ENCODE results near the gene HNRNPLL.
A peak's percentile ranks its signal among the peaks of the same experiment; 100 is the strongest.
"Not testable (repeated sequence)": the region's sequence is repeated elsewhere in the genome, so short reads cannot be mapped to it uniquely, and the experiment has no call there.

Gene HNRNPLL

GRCh38 chr2:38620282-38620977, 17.7 kb upstream of the HNRNPLL start:
- Histone ChIP-seq H3K4me3 (no peak overlapping the region), H3K27ac (peak overlapping the region in 5 of 21 experiments; percentile 24 to 65 (median 40))

- Histone ChIP-seq H3K4me3 (no peak overlapping the region), H3K27ac (peak overlapping the region in 7 of 21 experiments; percentile 24 to 65 (median 45))
Observed at GRCh38 chr2:38619458-38620164, 16.9 kb upstream of the HNRNPLL start.

DNA sequence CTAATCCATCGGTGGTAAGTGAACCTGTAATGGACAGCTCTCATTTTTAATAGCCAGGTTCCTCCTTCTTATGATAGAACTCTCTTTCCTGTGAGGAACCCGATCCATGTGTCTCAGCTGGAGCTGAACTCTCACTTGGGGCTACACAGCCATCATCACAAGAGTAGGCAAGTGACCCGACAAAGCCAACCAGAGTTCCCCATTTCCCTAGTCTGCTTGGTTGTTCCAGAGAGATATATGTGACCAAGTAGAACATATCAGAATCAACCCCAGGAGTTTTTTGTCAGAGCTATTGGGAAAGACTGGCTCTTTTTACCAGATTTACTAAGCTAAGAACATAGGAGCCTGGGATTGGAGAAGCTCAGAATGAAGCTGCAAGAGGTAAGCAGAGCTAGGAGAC, 14.6 kb upstream of the HNRNPLL start:
- Histone ChIP-seq H3K4me3 (no peak overlapping the region), H3K27ac (no peak overlapping the region)

- Histone ChIP-seq H3K4me3 (no peak overlapping the region), H3K27ac (no peak overlapping the region)
Observed at GRCh38 chr2:38615237-38615636, 12.5 kb upstream of the HNRNPLL start.

DNA sequence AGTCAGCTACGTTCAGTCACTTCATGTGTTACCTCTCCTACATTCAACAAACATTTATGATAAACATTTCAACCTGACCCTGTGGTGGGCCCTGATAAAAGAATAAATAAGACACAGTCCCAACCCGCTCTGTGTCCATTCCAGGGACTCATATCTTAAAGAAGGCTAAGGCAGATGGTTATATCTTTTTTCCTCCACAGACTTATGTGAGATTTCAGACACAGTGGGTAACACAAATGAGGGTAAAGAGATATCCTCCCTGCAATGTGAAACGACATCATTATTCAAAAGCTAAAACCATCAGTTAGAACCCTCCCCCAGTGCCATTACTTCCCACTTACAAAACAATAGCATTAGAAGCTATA, 11.1 kb upstream of the HNRNPLL start:
- peak overlapping the region in 4 of 21 experiments; percentile 2 to 54 (median 41) for H3K27ac ChIP-seq
- no peak overlapping the region for H3K4me3 ChIP-seq

GRCh38 chr2:38613126-38613848, 10.6 kb upstream of the HNRNPLL start:
- no peak overlapping the region for H3K4me3 ChIP-seq
- H3K27ac ChIP-seq, result peak overlapping the region in 5 of 21 experiments; percentile 6 to 69 (median 43)

DNA sequence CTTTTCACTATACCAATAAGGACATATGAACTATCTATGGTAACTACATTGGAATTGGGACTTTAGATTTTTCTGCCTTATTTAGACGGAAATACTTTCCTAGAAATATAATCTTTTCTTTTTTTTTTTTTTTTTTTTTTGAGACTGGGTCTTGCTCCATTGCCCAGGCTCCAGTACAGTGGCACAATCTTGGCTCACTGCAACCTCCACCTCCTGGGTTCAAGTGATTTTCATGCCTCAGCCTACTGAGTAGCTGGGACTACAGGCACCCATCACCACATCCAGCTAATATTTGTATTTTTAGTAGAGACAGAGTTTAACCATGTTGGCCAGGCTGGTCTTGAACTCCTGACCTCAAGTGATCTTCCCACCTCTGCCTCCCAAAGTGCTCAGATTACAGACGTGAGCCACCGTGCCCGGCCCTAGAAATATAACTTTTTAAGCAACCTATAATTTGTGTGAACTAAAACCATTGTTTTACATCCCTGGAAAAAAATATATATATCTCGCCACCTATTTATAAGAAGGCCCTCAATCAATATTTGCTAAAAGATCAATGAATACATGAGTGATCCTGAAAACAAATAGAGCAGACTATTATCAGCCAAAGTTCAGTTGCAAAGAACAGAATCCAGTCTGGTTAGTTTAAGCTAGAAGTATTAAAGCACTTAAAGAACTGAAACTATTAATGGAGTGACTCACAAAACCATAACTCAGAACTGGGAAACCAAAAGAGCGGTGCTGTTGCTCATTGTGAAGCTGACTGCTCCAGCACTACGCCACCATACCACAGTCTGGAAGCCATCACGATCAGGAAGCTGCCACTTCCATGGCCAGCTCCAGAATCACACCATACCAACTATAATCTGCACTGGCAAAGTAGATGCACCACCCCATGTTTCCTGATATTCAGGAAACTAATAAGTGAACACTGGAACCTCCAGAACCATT, 8.4 kb upstream of the HNRNPLL start:
- Histone ChIP-seq H3K27ac (peak overlapping the region in 5 of 21 experiments; percentile 0 to 69 (median 43)), H3K4me3 (no peak overlapping the region)

DNA sequence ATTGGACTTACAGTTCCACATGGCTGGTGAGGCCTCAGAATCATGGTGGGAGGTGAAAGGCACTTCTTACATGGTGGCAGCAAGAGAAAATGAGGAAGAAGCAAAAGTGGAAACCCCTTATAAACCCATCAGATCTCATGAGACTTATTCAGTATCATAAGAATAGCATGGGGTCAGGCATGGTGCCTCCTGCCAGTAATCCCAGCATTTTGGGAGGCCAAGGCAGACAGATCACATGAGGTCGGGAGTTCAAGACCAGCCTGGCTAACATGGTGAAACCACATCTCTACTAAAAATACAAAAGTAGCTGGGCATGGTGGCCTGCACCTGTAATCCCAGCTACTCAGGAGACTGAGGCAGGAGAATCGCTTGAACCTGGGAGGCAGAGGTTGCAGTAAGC, 6.5 kb upstream of the HNRNPLL start:
- H3K4me3 ChIP-seq, H3K27ac ChIP-seq: not testable (repeated sequence)

DNA sequence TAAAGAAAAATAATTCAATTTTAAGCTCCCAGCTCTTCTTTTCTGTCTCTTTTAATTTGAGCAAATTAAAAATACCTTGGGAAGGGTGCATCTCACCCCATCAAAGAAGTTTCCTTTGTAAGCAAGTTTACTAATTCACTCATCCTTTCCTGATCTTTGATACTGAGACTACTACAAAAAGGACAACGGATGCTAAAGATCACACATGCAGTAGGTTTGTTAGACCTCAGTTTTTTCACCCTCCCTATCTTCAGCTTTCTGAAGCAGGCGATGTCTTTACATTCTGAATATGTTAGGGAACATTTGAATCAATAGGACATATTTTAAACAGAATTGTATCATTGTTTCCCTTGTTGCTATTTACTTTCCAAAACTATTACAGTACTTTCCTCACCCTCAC, 6.0 kb upstream of the HNRNPLL start:
- Histone ChIP-seq H3K4me3 (no peak overlapping the region), H3K27ac (no peak overlapping the region)

DNA sequence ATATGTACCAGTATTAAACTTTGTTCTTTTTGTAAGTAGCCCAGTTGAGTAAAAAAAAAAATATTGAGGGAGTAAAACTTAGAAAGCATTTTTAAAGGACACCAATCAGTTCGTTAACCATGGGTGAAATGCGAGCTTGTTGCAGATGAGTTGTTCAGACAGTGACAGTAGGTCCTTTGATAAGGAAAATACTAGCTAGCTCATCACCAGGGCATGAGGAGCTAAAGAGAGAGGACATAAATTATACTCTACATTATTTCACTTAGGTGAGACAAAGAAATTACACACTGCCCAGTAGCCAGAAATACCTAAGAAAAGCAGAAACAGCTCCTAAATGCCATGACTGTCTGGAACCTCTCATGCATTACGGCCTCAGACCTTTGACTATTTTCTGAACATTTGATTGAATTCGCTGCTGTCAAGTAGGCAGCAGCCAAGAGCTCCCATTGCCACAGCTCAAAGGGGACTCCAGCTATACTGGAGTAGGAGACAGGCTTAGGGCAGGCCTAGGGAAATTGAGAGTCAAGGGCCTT, 2.6 kb upstream of the HNRNPLL start:
- no peak overlapping the region for H3K27ac ChIP-seq

DNA sequence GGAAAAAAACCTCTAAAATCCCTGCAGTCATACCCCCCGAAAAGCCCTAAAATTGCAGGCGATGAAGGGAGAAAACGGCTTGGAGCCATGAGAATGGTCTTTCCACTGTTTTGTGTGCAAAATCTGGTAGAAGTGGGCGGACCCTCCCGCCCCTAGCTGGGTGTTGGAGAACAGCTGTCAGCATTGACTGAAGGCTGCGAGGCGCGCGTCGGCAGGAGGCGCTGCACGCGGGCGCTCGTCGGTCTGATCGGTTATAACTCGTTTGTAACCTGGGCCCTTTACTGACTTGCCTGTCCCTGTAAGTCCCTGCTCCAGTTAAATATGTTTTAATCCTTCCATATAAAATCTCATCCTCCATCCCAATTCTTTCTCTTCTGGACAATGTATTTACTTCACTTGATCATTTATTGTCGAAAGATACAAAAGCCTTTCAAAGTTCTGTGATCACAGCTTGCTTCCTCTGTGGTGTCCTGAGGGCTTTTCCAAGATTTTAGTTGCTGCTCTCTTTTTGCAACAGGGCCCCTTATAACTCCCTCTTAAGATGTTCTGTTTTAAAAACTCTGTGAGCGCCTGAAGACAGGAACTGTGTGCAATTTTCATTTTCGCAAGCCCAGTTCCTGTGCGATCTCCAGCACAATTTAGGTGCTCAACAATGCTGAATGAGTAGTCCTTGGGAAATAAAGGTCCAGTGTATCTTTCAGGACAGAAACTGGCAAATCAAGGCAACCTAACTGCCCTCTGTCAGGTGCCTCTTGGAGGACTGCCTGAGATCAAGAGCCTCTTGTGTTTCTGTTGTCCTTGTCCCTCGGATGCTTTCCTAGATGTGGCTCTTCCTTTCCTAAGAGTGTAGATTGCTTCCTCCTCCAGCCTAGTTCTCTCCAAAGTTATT, 918 bp upstream of the HNRNPLL start:
- Histone ChIP-seq H3K27ac (peak overlapping the region in 19 of 21 experiments; percentile 78 to 99 (median 95)), H3K4me3 (peak overlapping the region; percentile 53 to 95 (median 89))

More for the DNA sequence above, 2.6 kb upstream of the HNRNPLL start:
- no peak overlapping the region for H3K4me3 ChIP-seq

GRCh38 chr2:38602136-38602731, 494 bp downstream of the HNRNPLL start:
- peak overlapping the region; percentile 78 to 99 (median 94) for H3K27ac ChIP-seq
- H3K4me3 ChIP-seq, result peak overlapping the region; percentile 53 to 95 (median 89)

GRCh38 chr2:38601463-38602135, 1.1 kb downstream of the HNRNPLL start:
- peak overlapping the region; percentile 78 to 99 (median 94) for H3K27ac ChIP-seq

GRCh38 chr2:38600921-38601455, 1.7 kb downstream of the HNRNPLL start:
- peak overlapping the region; percentile 53 to 95 (median 89) for H3K4me3 ChIP-seq

More at GRCh38 chr2:38601463-38602135, 1.1 kb downstream of the HNRNPLL start:
- H3K4me3 ChIP-seq, result peak overlapping the region; percentile 53 to 95 (median 89)

DNA sequence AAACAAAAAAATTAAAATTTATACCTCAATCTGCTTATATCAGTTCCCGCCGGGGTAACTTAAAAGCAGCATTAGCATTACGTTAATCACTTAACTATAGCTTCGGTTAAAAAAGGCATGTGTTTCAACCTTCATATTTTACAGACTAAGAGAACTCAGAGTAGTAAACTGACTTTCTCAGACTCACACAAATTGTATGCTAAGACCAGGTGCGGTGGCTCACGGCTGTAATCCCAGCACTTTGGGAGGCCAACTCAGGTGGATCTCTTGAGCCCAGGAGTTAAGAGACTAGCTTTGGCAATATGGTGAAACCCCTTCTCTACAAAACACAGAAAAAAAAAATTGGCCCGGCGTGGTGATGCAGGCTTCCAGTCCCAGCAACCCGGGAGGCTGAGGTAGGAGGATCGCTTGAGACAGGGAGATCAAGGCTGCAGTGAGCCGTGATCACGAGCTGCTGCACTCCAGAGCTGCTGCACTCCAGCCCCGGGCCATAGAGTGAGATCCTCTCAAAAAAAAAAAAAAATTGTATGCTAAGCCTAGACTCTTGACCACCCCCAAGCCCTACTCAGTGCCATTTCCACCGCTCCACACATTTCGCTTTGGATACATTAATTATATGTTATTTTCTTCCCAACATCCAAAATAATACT, 2.4 kb downstream of the HNRNPLL start:
- H3K4me3 ChIP-seq, result peak overlapping the region; percentile 13 to 95 (median 74)
- H3K27ac ChIP-seq, result peak overlapping the region in 14 of 21 experiments; percentile 9 to 99 (median 94)

More at GRCh38 chr2:38600921-38601455, 1.7 kb downstream of the HNRNPLL start:
- peak overlapping the region in 17 of 21 experiments; percentile 9 to 99 (median 95) for H3K27ac ChIP-seq

- Histone ChIP-seq H3K27ac (peak overlapping the region in 9 of 21 experiments; percentile 38 to 99 (median 97)), H3K4me3 (peak overlapping the region in 3 of 7 experiments; percentile 17 to 91 (median 74))
Observed at GRCh38 chr2:38599706-38600105, 3.0 kb downstream of the HNRNPLL start.

Data from skin epidermis (tissue), 12 donors.